Activated CD4-positive, alpha-beta T cell treated with anti-CD3 and anti-CD28 coated beads, Interleukin-2, Interleukin-6, amounts not matched to agents 100 ng/mL and 50 ng/mL, durations not matched to agents 16 hours and 8 hours (primary cell): ENCODE results near the gene RINT1.

Experiments
- DNase-seq: peaks from one replicate; pipeline ENCODE4 v3.0.0-alpha.2; 2020

The RINT1 gene

DNA sequence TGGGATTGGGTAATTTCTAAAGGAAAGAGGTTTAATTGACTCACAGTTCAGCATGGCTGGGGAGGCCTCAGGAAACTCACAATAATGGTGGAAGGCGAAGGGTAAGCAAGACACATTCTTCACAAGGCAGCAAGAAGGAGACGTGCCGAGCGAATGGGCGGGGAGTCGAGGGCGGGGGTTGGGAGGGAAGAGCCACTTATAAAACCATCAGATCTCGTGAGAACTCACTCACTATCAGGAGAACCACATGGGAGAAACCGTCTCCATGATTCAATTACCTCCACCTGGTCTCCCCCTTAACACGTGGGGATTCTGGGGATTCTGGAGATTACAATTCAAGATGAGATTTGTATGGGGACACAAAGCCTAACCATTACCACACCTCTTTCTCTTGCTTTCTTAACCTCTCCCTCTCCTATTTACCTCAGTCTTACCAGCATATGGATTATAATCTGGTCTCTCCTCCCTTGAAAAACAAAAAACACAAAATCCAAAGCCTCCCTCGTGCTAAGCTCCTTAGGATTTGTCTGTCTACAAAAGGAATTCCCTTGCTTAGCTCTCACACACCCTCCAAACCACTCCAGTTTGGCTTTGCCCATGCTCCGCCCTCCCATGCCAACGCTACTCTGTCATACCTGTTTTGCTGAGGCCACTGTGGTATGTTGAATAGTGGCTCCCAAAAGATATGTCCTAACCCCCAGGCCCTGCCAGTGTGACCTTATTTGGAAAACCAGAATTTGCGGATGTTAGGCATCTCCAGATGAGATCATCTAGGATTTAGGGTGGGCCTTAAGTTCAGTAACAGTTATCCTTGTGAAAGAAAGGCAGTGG is 68.9 kb downstream of the RINT1 start:
- no peak for DNase-seq

DNA sequence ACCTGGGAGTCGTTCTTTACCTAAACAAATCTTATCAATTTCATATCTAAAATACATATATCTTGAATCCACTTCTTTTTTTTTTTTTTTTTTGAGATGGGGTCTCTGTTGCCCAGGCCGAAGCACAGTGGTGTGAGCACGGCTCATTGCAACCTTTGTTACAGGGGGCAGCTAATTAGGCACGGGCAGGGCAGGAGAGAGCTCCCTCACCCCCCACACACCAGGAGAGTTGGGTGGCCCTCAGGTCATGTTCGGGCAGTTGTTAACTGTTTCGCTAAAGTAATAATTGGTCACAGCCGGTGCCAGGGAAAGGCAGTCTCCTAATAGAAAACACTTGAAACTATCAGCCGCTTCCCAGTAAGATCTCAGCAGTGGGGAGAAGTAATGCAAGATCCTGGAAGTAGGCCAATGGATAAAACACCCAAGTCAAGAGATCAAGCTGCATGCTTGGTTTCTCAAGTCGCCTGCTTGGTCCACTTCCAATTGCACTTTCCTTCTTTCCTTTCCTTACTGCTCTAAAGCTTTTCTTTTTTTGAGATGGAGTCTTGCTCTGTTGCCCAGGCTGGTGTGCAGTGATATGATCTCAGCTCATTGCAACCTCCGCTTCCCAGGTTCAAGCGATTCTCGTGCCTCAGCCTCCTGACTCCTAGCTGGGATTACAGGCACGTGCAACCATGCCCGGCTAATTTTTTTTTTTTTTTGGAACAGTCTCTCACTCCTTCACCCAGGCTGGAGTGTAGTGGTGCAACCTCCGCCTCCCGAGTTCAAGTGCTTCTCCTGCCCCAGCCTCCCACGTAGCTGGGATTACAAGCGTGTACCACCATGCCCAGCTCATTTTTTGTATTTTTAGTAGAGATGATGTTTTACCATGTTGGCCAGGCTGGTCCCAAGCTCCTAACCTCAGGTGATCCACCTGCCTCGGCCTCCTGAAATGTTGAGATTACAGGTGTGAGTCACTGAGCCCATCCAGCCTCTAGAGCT is 70.6 kb downstream of the RINT1 start:
- DNase-seq: no peak

DNA sequence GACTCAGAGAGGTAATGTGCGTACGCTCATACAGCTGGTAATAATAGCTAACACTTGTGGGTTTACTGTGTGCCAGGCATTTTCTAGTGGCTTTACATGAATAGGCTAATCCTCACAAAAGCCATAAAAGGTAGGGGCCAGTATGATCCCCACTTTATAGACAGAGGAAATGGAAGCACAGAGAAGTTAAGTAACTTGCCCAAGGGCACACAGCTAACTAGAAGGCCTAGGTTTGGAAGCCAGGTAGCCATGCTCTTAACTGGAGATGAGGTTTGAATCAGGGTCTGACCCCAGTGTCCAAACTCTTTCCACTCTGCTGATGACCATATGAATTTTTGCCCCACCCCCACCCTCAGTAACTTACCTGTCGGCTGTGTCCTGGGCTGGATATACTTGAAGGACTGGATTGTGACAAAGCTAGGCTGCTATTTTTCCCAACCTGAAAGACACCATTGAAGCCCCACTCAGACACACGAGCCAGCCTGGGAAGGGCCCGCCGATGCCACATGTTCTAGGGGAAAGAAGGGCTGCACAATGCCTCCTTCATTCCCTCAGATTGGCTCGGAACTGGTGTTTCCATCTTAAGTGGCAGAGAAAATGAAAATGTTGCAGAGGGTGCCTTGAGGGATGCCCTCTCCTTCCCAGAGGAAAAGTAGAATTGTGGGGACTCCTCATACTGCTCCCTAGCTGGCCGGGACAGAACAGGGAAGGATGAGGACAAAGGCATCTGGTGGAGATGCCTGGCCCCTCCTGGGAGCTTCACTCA is 78.3 kb downstream of the RINT1 start:
- no peak for DNase-seq

DNA sequence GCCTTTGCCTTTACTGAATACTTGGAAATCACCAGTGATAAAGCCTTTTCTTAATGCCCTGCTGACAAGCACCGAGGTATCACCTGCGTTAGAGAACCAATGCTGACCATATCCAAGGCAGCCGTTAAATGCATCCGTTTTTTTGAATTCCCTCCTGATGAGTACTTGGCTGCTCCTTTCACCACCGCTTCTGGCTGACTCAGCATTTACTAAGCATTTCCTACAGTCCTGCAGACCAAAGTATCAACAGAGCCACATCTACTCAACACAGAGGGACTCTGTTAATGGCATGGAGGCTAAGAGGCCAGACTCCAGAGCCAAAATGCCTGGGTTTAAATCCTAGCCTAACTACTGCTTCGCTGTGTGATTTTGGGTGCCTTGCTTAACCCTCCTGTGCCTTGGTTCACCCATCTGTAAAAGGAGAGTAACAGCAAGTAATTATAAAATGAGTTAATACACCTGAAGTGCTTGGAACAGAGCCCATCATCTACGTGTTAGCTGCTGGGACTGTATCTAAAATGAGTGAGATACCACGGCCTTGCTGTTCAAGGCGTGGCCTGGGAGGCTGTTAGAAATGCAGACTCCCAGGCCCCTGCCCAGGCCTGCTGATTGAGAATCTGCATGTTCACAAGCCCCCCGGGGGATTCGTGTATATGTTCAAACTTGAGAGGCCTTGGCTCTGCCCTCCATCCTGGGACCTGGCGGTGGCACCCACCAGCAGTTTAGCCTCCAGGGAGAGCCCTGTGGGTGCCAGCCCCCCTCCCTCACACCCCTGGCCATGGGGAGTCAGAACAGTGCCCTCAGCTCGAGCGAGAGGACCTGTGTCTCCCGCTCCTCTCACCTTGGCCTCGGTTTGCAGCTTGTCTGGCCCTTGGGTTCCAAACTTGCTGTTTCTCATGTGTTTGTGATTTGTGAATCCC is 80.1 kb downstream of the RINT1 start:
- DNase-seq: no peak

DNA sequence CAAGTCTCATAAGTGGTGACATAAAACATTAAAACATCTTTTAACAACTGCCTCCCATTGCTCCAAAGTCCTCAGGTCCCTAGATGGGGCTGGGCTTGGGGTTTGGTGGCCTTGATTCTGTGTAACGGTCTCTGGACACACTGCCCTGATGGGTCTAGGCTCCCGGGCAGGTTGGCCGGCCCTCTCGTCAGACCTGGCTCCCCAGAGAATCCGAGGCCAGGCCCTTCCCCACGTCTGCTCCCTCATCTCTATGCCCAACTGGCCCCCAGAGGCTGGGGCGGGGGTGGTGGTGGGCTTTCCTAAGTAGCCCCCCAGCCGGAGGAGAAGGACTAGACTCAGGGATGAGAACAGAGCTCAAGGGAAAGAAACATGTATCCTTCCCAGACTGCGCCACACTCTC is 80.8 kb downstream of the RINT1 start:
- DNase-seq: no peak

DNA sequence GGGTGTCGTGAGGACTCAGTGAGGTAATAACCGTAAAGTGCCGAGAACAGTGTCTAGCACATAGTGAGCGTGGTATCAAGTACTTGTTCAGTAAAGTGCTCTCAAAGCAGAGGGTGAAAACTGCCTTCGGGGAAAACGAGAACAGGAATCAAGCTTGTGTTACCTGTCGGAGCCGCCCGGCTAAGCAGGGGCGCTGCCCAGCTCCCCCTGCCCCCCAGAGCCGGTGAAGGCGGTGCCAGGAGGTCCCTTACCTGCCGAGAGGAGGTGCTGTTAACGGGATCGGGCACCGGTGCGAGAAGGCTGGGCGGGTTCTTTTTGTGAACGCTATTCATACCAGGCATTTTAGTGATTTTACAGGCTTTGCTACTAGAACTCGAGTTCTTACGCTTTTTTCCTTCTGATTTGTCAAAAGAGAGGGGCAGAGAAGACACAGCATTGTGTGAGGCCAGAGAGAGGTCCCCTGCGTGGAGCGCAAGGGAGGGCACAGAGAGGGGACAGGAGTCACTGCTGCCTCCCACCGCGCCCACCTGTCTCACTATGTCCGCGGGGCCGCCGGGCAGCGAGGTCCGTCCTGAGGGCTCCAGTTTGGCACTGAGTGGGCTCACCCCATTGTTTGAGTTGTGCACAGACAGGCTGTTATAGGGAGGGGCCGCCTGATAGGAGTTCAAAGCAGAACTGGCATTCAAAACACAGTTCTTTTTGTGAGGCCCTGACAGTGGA is 81.8 kb downstream of the RINT1 start:
- no peak for DNase-seq

DNA sequence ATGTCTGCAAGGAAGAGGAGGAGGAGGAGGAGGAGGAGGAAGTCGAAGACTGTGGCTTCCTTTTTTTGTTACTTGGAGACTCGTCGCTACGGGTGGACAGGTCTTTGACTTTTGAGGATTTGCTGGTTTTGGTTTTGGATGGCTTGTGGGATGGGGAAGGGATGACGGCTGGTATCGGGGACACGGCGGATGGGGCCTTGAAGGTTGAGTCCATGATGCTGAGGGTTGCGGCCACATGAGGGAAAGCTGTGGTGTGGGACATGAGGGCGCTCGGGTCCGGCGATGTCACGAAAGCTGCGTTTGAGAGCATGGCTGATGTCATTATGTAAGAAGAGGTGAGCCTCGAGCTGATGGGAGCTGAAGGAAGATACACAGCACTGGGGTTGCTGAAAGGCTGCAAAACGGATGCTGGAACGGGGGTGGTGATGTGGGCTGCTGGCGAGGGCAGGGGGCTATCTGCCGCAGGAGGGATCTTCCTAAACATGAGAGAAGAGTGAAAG is 82.4 kb downstream of the RINT1 start:
- no peak for DNase-seq
